Measurements from ENCODE around the gene PPIL3. TPM values are rescaled to one million over a fixed set of nuclear protein-coding genes. Genes with fewer than 3 reads are reported as not detected.

PPIL3 gene
- total and polyA plus RNA-seq, 9 of the 15 experiments (the other 6 are each of a cell fraction or from before 2014, with no cell fraction given): 22.4 to 66.2 (median 49.0) TPM

DNA sequence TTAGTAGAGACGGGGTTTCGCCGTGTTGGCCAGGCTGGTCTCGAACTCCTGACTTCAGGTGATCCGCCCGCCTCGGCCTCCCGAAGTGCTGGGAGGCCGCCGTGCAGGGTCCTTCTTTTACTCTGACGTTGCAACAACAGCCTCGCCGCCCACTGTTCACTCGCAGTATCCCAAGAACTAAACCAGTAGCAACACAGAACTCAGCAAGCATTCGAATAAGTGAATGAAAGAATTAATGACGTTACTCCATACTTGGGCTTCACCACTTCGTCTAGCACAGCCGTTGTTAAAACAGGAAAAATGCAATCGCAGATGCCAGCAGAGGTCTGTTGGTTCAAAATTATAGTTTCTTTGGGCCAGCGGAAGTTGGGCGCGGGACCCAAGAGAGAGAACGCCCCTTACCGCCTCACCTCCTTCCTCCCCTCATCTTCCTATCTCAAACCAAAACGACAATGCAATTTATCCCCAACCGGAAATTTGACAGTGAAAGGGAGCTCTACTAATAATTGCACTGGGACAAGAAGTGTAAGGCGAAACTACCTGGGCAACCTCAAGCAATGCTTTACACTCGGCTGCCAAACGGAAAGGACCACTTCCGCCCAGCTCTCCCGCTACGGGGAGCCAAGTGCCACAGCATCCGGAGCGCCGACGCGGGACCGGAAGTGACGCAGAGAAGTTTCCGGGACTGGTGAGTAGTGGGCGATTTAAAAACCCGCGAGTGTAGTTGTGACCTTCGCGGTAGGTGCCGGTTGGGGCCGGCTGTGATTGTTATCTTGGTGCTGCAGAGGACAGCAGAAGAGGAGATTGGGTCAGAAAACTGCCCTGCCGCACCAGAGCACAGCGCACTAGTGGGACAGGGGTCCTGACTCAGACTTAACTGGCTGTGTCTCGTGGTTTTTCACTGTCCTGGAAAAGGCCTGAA, at the start of gene PPIL3, which contains the start of gene NIF3L1 (continued):
- TF ChIP-seq, protein P1, sequence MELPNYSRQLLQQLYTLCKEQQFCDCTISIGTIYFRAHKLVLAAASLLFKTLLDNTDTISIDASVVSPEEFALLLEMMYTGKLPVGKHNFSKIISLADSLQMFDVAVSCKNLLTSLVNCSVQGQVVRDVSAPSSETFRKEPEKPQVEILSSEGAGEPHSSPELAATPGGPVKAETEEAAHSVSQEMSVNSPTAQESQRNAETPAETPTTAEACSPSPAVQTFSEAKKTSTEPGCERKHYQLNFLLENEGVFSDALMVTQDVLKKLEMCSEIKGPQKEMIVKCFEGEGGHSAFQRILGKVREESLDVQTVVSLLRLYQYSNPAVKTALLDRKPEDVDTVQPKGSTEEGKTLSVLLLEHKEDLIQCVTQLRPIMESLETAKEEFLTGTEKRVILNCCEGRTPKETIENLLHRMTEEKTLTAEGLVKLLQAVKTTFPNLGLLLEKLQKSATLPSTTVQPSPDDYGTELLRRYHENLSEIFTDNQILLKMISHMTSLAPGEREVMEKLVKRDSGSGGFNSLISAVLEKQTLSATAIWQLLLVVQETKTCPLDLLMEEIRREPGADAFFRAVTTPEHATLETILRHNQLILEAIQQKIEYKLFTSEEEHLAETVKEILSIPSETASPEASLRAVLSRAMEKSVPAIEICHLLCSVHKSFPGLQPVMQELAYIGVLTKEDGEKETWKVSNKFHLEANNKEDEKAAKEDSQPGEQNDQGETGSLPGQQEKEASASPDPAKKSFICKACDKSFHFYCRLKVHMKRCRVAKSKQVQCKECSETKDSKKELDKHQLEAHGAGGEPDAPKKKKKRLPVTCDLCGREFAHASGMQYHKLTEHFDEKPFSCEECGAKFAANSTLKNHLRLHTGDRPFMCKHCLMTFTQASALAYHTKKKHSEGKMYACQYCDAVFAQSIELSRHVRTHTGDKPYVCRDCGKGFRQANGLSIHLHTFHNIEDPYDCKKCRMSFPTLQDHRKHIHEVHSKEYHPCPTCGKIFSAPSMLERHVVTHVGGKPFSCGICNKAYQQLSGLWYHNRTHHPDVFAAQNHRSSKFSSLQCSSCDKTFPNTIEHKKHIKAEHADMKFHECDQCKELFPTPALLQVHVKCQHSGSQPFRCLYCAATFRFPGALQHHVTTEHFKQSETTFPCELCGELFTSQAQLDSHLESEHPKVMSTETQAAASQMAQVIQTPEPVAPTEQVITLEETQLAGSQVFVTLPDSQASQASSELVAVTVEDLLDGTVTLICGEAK (IDR thresholded peaks at IDR 0.05): peak; percentile 99
- TF ChIP-seq, protein P1 (CRISPR knock-in tag; IDR thresholded peaks at IDR 0.05): no peak
- TF ChIP-seq KDM1A (IDR thresholded peaks at IDR 0.05) (no peak), SMARCB1 (IDR thresholded peaks at IDR 0.05; ENCODE audit: insufficient read length, low read depth) (no peak), KAT7 (CRISPR knock-in tag; IDR thresholded peaks at IDR 0.05; ENCODE audit: borderline replicate concordance) (no peak), MBD2 (IDR thresholded peaks at IDR 0.05; ENCODE audit: borderline replicate concordance, low read depth) (peak; percentile 70), PHF20 (IDR thresholded peaks at IDR 0.05; ENCODE audit: partially characterized antibody) (peak; percentile 87), RBM39 (optimal IDR thresholded peaks at IDR 0.05; ENCODE audit: low read depth, low read length) (no peak), ELF1 (tag; IDR thresholded peaks at IDR 0.05) (peak; percentile 82; the same call in 1 of the 2 replicates), CAMTA2 (CRISPR knock-in tag; conservative IDR thresholded peaks at IDR 0.05) (no peak), ZKSCAN8 (CRISPR knock-in tag; IDR thresholded peaks at IDR 0.05) (0 out of 2 replicates have a peak, but pooled peaks have one; percentile 21), NR2C2 (CRISPR knock-in tag; IDR thresholded peaks at IDR 0.05) (peak; percentile 68; the same call in 1 of the 2 replicates), NR2C2 (tag; IDR thresholded peaks at IDR 0.05) (peak; percentile 88), CTBP1 (IDR thresholded peaks at IDR 0.05; ENCODE audit: borderline replicate concordance) (peak; percentile 37; the same call in 1 of the 2 replicates), ETV1 (tag; conservative IDR thresholded peaks at IDR 0.05; ENCODE audit: low read depth) (peak; percentile 88), CBX3 (IDR thresholded peaks at IDR 0.05; ENCODE audit: borderline replicate concordance in 1 of 2, low read length in 2 of 2) (peak in 1 of 2 experiments; percentile 86; a peak in 2 of 3 replicates), STAT5B (CRISPR knock-in tag; IDR thresholded peaks at IDR 0.05) (no peak)
- TF ChIP-seq, protein P2, sequence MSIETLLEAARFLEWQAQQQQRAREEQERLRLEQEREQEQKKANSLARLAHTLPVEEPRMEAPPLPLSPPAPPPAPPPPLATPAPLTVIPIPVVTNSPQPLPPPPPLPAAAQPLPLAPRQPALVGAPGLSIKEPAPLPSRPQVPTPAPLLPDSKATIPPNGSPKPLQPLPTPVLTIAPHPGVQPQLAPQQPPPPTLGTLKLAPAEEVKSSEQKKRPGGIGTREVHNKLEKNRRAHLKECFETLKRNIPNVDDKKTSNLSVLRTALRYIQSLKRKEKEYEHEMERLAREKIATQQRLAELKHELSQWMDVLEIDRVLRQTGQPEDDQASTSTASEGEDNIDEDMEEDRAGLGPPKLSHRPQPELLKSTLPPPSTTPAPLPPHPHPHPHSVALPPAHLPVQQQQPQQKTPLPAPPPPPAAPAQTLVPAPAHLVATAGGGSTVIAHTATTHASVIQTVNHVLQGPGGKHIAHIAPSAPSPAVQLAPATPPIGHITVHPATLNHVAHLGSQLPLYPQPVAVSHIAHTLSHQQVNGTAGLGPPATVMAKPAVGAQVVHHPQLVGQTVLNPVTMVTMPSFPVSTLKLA (conservative IDR thresholded peaks at IDR 0.05): peak; percentile 68 to 83
